Measurements from ENCODE around the gene TANGO2. TPM values are rescaled to one million over a fixed set of nuclear protein-coding genes. Genes with fewer than 3 reads are reported as not detected.

Gene TANGO2
- total and polyA plus RNA-seq, 2 of the 8 experiments (the other 6 are each of a cell fraction or from before 2014, with no cell fraction given) = 10.1 to 18.4 TPM

DNA sequence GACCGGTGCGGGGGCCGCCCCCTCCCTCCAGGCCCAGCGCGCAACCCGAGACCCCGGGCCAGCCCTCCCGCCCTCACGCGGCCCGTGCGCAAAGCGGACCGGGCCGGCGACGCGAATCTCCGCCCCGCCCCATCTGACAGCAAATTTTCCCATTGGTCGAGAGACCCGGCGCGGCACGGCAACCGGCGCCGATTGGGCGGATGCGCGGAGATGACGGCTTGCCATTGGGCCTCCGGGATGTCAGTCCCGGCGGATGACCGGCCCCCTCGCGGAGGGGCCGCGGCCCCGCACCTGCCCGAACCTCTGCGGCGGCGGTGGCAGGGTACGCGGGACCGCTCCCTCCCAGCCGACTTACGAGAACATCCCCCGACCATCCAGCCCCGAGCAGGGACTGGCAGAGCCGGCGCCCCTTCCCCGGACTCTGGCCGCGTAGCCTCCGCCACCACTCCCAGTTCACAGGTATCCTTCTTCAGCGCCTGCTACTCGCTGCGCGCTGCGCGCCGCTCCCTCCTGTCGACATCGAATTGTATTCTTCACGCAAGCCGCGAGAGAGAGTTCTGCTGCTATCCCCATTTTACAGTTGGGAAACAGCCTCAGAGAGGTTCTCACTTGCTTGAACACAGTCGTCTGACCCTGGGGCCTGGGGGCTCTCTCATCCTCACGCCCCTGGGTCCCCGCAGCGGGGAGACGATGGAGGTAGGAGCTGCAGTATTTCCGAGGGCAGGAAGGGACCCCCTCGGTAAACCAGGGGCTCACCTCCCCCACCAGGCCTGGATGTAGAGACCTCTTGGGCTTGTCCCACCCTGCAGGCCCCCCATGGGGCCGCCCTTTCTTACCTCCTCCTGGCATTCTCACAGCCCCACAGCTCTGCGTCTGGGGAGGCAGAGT is 3.9 kb upstream of the TANGO2 start, which contains the start of gene ARVCF:
TSS of gene ARVCF (minus strand) at position 90 of the 888 bp plus-strand sequence. CDS start 26,029 bp downstream, outside the sequence.
- Histone ChIP-seq H3K18ac (ENCODE audit: extremely low read depth, low read length) (no peak within 1 kb of the TSS; the same call in 1 of the 2 replicates), H2AK5ac (ENCODE audit: low read depth, low read length) (no peak within 1 kb of the TSS), H3K27me3 (replicated peaks in 1 of 4; ENCODE audit: control insufficient read depth in 3 of 4, extremely low read depth in 1 of 4, insufficient read depth in 3 of 4, low read length in 3 of 4) (peaks cover 18 to 45% (median 37%) of the 10 kb centered on the region in 4 experiments), H3K27ac (ENCODE audit: low read depth, low read length) (no peak within 1 kb of the TSS), H3K14ac (ENCODE audit: insufficient read length) (no peak within 1 kb of the TSS), H2BK12ac (ENCODE audit: low read depth, low read length) (no peak within 1 kb of the TSS), H3K36me3 (ENCODE audit: control insufficient read depth in 2 of 4, insufficient read depth in 4 of 4, low read length in 3 of 4) (no peaks in the 10 kb centered on the region), H2BK5ac (ENCODE audit: low read depth, low read length) (0 out of 2 replicates have a peak within 1 kb of the TSS, but pooled peaks have one; percentile 24), H3K79me2 (ENCODE audit: control insufficient read depth in 1 of 2, insufficient read depth in 2 of 2, low read length in 2 of 2) (no peaks in the 10 kb centered on the region), H3K4me1 (replicated peaks in 1 of 4; ENCODE audit: control insufficient read depth in 3 of 4, insufficient read depth in 4 of 4, low read length in 3 of 4) (peaks cover 0 to 16% (median 10%) of the 10 kb centered on the region in 4 experiments; a peak in 6 of 7 replicates), H3K56ac (replicated peaks; ENCODE audit: insufficient read length, low read depth, low read length) (no peak within 1 kb of the TSS), H2AFZ (ENCODE audit: low read length) (peak within 1 kb of the TSS; percentile 72; the same call in 1 of the 2 replicates), H4K20me1 (replicated peaks in 1 of 2; ENCODE audit: control insufficient read depth in 1 of 2, insufficient read depth in 2 of 2, low read length in 2 of 2) (peaks cover 0 to 18% of the 10 kb centered on the region in 2 experiments), H3K4ac (replicated peaks; ENCODE audit: insufficient read length, low read depth, low read length) (peak within 1 kb of the TSS; percentile 19), H3K79me1 (ENCODE audit: low read depth, low read length) (peaks cover 6% of the 10 kb centered on the region; the same call in 1 of the 2 replicates), H4K8ac (ENCODE audit: extremely low read depth, insufficient read depth, low read length) (no peak within 1 kb of the TSS; the same call in 1 of the 2 replicates), H2BK15ac (ENCODE audit: low read length) (no peak within 1 kb of the TSS), H4K5ac (ENCODE audit: insufficient read length, low read depth, low read length) (no peak within 1 kb of the TSS), H3K9me3 (ENCODE audit: insufficient read depth in 2 of 2, low read depth in 1 of 2, low read length in 1 of 2) (no peaks in the 10 kb centered on the region), H2BK120ac (replicated peaks; ENCODE audit: low read depth, low read length) (no peak within 1 kb of the TSS), H3K9ac (replicated peaks in 1 of 4; ENCODE audit: extremely low read depth in 1 of 4, low read depth in 3 of 4, low read length in 3 of 4) (no peak within 1 kb of the TSS), H3K4me3 (ENCODE audit: extremely low read depth in 1 of 4, insufficient read depth in 2 of 4, low read depth in 3 of 4, low read length in 4 of 4) (peak within 1 kb of the TSS; percentile 57 to 74 (median 64)), H4K91ac (replicated peaks; ENCODE audit: insufficient read length, low read length) (no peak within 1 kb of the TSS), H2BK20ac (ENCODE audit: low read length) (no peak within 1 kb of the TSS), H3K23me2 (ENCODE audit: low read depth, low read length) (peaks cover 11% of the 10 kb centered on the region), H3K4me2 (ENCODE audit: insufficient read depth in 1 of 2, low read depth in 2 of 2, low read length in 2 of 2) (peak within 1 kb of the TSS; percentile 73 to 77), H3K23ac (ENCODE audit: insufficient read length) (no peak within 1 kb of the TSS)
- ChIA-PET POLR2A (ENCODE audit: partially characterized antibody) (interaction anchor here (1.1 to 1.3 kb wide), 4 partner anchors 21 to 109 kb away, joined by 3 to 7 read pairs (median 4); partner anchors contain the start of gene DGCR8), CTCF (ENCODE audit: partially characterized antibody) (interaction anchor here (1.0 to 2.8 kb wide), 4 partner anchors 44 to 69 kb away, joined by 3 to 8 read pairs (median 4); no protein-coding TSS in a partner anchor)
- DNase-seq (ENCODE audit: low read depth in 1 of 2, low spot score in 2 of 2) = peak; percentile 70 to 98
- FAIRE-seq = no peak
- WGBS, 2 experiments (ENCODE audit: extremely low coverage in 1 of 2, insufficient coverage in 1 of 2, insufficient read length in 1 of 2, insufficient replicate concordance in 2 of 2, low coverage in 1 of 2, low lambda C conversion rate in 2 of 2, missing lambda C conversion rate in 1 of 2) = 4% methylated on average over 48 of the region's 79 CpGs; no CpG with 5 or more reads in 1 of the 2 experiments
- TF ChIP-seq EGR1 (IDR thresholded peaks at IDR 0.05; ENCODE audit: borderline replicate concordance, low read depth, low read length) = no peak
- TF ChIP-seq CREB1 (IDR thresholded peaks at IDR 0.05) = peak; percentile 72
- TF ChIP-seq, protein P1, sequence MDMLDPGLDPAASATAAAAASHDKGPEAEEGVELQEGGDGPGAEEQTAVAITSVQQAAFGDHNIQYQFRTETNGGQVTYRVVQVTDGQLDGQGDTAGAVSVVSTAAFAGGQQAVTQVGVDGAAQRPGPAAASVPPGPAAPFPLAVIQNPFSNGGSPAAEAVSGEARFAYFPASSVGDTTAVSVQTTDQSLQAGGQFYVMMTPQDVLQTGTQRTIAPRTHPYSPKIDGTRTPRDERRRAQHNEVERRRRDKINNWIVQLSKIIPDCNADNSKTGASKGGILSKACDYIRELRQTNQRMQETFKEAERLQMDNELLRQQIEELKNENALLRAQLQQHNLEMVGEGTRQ (IDR thresholded peaks at IDR 0.05; ENCODE audit: low read length) = no peak
- TF ChIP-seq SP2 (IDR thresholded peaks at IDR 0.05; ENCODE audit: low read length) = peak; percentile 82
- no peak for TF ChIP-seq RAD21 (IDR thresholded peaks at IDR 0.05 in 1 of 2, conservative IDR thresholded peaks at IDR 0.05 in 1 of 2; ENCODE audit: low read depth in 2 of 2, low read length in 2 of 2)
- TF ChIP-seq, protein P2, sequence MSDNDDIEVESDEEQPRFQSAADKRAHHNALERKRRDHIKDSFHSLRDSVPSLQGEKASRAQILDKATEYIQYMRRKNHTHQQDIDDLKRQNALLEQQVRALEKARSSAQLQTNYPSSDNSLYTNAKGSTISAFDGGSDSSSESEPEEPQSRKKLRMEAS (IDR thresholded peaks at IDR 0.05) = peak; percentile 61; the same call in 1 of the 2 replicates
- TF ChIP-seq, protein P3, sequence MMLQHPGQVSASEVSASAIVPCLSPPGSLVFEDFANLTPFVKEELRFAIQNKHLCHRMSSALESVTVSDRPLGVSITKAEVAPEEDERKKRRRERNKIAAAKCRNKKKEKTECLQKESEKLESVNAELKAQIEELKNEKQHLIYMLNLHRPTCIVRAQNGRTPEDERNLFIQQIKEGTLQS (IDR thresholded peaks at IDR 0.05; ENCODE audit: insufficient read depth, low read depth, low read length) = no peak
- no peak for TF ChIP-seq TEAD4 (IDR thresholded peaks at IDR 0.05; ENCODE audit: low read depth, low read length)
- TF ChIP-seq CHD2 (IDR thresholded peaks at IDR 0.05; ENCODE audit: low read length) = peak; percentile 93

Measured in H1 (cell line).